Activated naive CD8-positive, alpha-beta T cell treated with anti-CD3 and anti-CD28 coated beads, Interleukin-2, amount 50 U/mL, for 24 hours (primary cell): ENCODE measurements around the gene OR6C68.

ENCODE experiments used
- ATAC-seq: fragments of 150-1000 bp; cut with Tn5 transposase; one replicate; pipeline ENCODE4 v1.10.0; 2021
- DNase-seq: peaks from one replicate; pipeline ENCODE4 v3.0.0; 2021
- H3K27ac Mint-ChIP-seq: one replicate; pipeline ENCODE4 v1.8.0; 2021; ENCODE audit warnings: mild to moderate bottlenecking, mixed read lengths
- H3K27me3 Mint-ChIP-seq: one replicate; pipeline ENCODE4 v1.8.0; 2021; ENCODE audit warnings: mixed read lengths
- H3K36me3 Mint-ChIP-seq: one replicate; pipeline ENCODE4 v1.8.0; 2021; ENCODE audit warnings: low read depth, mixed read lengths
- H3K4me1 Mint-ChIP-seq: one replicate; pipeline ENCODE4 v1.8.0; 2021; ENCODE audit warnings: mixed read lengths
- H3K4me3 Mint-ChIP-seq: one replicate; pipeline ENCODE4 v1.8.0; 2021; ENCODE audit warnings: mild to moderate bottlenecking, moderate library complexity, mixed read lengths
- H3K9me3 Mint-ChIP-seq: one replicate; pipeline ENCODE4 v1.8.0; 2021; ENCODE audit warnings: mixed read lengths

The OR6C68 gene

DNA sequence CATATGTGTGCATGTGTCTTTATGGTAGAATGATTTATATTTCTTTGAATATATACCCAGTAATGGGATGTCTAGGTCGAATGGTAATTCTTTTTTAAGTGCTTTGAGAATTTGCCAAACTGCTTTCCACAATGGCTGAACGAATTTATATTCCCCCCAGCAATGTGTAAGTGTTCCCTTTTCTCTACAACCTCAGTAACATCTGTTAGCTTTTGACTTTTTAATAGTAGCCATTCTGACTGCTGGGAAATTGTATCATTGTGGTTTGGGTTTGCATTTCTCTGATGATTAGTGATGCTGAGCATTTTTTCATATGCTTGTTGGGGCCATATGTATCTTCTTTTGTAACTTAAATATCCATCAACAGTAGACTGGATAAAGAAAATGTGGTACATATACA, 9.4 kb downstream of the OR6C68 start:
- no peak for ATAC-seq
- no peak for DNase-seq
- no peak overlapping the region for H3K4me3 Mint-ChIP-seq

DNA sequence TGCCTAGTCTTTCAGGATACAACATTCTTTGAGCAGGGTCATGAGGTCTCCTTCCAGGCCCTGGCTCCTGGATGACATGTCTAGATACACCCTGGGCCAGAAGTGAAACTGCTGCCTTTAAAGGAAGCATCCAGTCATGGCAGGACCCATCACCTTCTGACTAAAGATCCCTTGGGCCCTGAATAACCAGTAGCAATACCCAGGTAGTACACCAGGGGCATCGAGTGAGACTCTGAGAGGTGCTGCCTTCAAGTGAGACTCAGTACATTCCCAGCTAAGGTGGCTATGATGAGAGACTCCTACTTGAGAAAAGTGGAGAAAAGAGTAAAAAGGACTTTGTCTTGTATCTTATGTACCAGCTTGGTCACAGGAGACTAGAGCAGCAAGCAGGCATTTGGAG, 23.5 kb downstream of the OR6C68 start:
- Mint-ChIP-seq H3K27me3 (peaks cover 16% of the 10 kb centered on the region), H3K36me3 (no peaks in the 10 kb centered on the region), H3K4me3 (no peak overlapping the region), H3K27ac (no peak overlapping the region), H3K9me3 (no peaks in the 10 kb centered on the region), H3K4me1 (no peaks in the 10 kb centered on the region)
- no peak for DNase-seq
- no peak for ATAC-seq

More for the DNA sequence above, 9.4 kb downstream of the OR6C68 start:
- peaks cover 5% of the 10 kb centered on the region for H3K27me3 Mint-ChIP-seq
- H3K9me3 Mint-ChIP-seq, result no peaks in the 10 kb centered on the region
- no peaks in the 10 kb centered on the region for H3K4me1 Mint-ChIP-seq
- no peaks in the 10 kb centered on the region for H3K36me3 Mint-ChIP-seq
- H3K27ac Mint-ChIP-seq, result no peak overlapping the region

DNA sequence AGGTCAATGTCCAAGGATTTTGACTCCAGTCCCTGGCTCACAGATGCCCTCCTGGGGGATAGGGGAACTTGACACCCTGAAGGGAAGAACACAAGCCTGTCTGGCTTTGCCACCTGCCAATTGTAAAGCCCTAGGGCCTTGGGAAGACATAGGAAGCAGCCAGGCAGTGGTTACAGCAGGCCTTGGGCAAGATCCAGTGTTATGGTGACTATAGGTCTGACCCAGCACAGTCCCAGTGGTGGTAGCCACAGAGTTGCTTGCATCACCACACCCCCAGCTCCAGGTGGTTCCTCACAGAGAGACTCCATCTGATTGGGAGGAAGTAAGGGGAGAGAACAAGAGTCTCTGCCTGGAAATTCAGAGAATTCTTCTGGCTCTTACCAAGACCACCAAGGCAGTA, 24.2 kb downstream of the OR6C68 start:
- no peak for ATAC-seq
- Mint-ChIP-seq H3K4me3 (no peak overlapping the region), H3K27me3 (peaks cover 16% of the 10 kb centered on the region), H3K4me1 (no peaks in the 10 kb centered on the region), H3K36me3 (no peaks in the 10 kb centered on the region), H3K9me3 (no peaks in the 10 kb centered on the region), H3K27ac (no peak overlapping the region)
- DNase-seq, result no peak
